ENCODE measurements around the gene ZBTB33.
A peak's percentile ranks its signal among the peaks of the same experiment; 100 is the strongest.

Gene ZBTB33

GRCh38 chrX:120242813-120243212, 7.8 kb upstream of the ZBTB33 start:
- peak; percentile 41 to 73 for DNase-seq
- no peak for TF ChIP-seq POLR2A (IDR thresholded peaks at IDR 0.05; ENCODE audit: low read length)
- TF ChIP-seq GATA1 (IDR thresholded peaks at IDR 0.05; ENCODE audit: low read depth, low read length): no peak

- no peak for TF ChIP-seq POLR2A (IDR thresholded peaks at IDR 0.05; ENCODE audit: low read length)
- no peak for TF ChIP-seq GATA1 (IDR thresholded peaks at IDR 0.05; ENCODE audit: low read depth, low read length)
- no peak for DNase-seq
These were observed 6.2 kb upstream of the ZBTB33 start for GRCh38 chrX:120244395-120244734.

GRCh38 chrX:120244735-120245498, 5.7 kb upstream of the ZBTB33 start:
- TF ChIP-seq POLR2A (IDR thresholded peaks at IDR 0.05; ENCODE audit: low read length) (peak; percentile 48), GATA1 (IDR thresholded peaks at IDR 0.05; ENCODE audit: low read depth, low read length) (no peak)
- peak; percentile 90 for DNase-seq

GRCh38 chrX:120251471-120252011, 929 bp downstream of the ZBTB33 start:
- peak; percentile 73 to 76 for DNase-seq

GRCh38 chrX:120253784-120254183, 3.2 kb downstream of the ZBTB33 start:
- TF ChIP-seq POLR2A (IDR thresholded peaks at IDR 0.05; ENCODE audit: low read length) (no peak), GATA1 (IDR thresholded peaks at IDR 0.05; ENCODE audit: low read depth, low read length) (no peak)
- DNase-seq: peak in 1 of 2 experiments; percentile 46

More at GRCh38 chrX:120251471-120252011, 929 bp downstream of the ZBTB33 start:
- TF ChIP-seq POLR2A (IDR thresholded peaks at IDR 0.05; ENCODE audit: low read length) (no peak), GATA1 (IDR thresholded peaks at IDR 0.05; ENCODE audit: low read depth, low read length) (no peak)

- DNase-seq: no peak
- no peak for TF ChIP-seq GATA1 (IDR thresholded peaks at IDR 0.05; ENCODE audit: low read depth, low read length)
- no peak for TF ChIP-seq POLR2A (IDR thresholded peaks at IDR 0.05; ENCODE audit: low read length)
These were observed 9.8 kb downstream of the ZBTB33 start for GRCh38 chrX:120260369-120260768.

- DNase-seq: no peak
- no peak for TF ChIP-seq POLR2A (IDR thresholded peaks at IDR 0.05; ENCODE audit: low read length)
- no peak for TF ChIP-seq GATA1 (IDR thresholded peaks at IDR 0.05; ENCODE audit: low read depth, low read length)
These were observed 12.5 kb downstream of the ZBTB33 start for GRCh38 chrX:120262859-120263708.

GRCh38 chrX:120264341-120264740, 13.7 kb downstream of the ZBTB33 start:
- DNase-seq: no peak
- TF ChIP-seq POLR2A (IDR thresholded peaks at IDR 0.05; ENCODE audit: low read length): no peak
- TF ChIP-seq GATA1 (IDR thresholded peaks at IDR 0.05; ENCODE audit: low read depth, low read length): no peak

- TF ChIP-seq GATA1 (IDR thresholded peaks at IDR 0.05; ENCODE audit: low read depth, low read length) (no peak), POLR2A (IDR thresholded peaks at IDR 0.05; ENCODE audit: low read length) (no peak)
- DNase-seq: no peak
These were observed 18.9 kb downstream of the ZBTB33 start for GRCh38 chrX:120269373-120270035.

GRCh38 chrX:120270567-120270966, 20.0 kb downstream of the ZBTB33 start:
- TF ChIP-seq POLR2A (IDR thresholded peaks at IDR 0.05; ENCODE audit: low read length): no peak
- TF ChIP-seq GATA1 (IDR thresholded peaks at IDR 0.05; ENCODE audit: low read depth, low read length): no peak
- DNase-seq: no peak

GRCh38 chrX:120271218-120271617, 20.6 kb downstream of the ZBTB33 start:
- DNase-seq: no peak
- TF ChIP-seq GATA1 (IDR thresholded peaks at IDR 0.05; ENCODE audit: low read depth, low read length): no peak
- TF ChIP-seq POLR2A (IDR thresholded peaks at IDR 0.05; ENCODE audit: low read length): no peak

GRCh38 chrX:120274145-120274544, 23.5 kb downstream of the ZBTB33 start:
- DNase-seq: no peak
- TF ChIP-seq POLR2A (IDR thresholded peaks at IDR 0.05; ENCODE audit: low read length) (no peak), GATA1 (IDR thresholded peaks at IDR 0.05; ENCODE audit: low read depth, low read length) (no peak)

- no peak for DNase-seq
- TF ChIP-seq POLR2A (IDR thresholded peaks at IDR 0.05; ENCODE audit: low read length): no peak
- TF ChIP-seq GATA1 (IDR thresholded peaks at IDR 0.05; ENCODE audit: low read depth, low read length): no peak
These were observed 24.3 kb downstream of the ZBTB33 start for GRCh38 chrX:120274958-120275357.

Measured in erythroblast (primary cell).